ENCODE measurements around the gene BHMT2.

GRCh38 chr5:79074641-79075040 lies 5.1 kb downstream of the BHMT2 start:
- TF ChIP-seq EED (IDR thresholded peaks at IDR 0.05; ENCODE audit: low read depth) (no peak), BMI1 (IDR thresholded peaks at IDR 0.05; ENCODE audit: borderline replicate concordance) (no peak), RFX5 (IDR thresholded peaks at IDR 0.05; ENCODE audit: low read depth, low read length) (no peak), FOS (IDR thresholded peaks at IDR 0.05; ENCODE audit: borderline replicate concordance, extremely low read depth, insufficient read length) (no peak), EGR1 (IDR thresholded peaks at IDR 0.05; ENCODE audit: borderline replicate concordance in 1 of 2, low read depth in 2 of 2, low read length in 2 of 2) (no peak), REST (IDR thresholded peaks at IDR 0.05; ENCODE audit: low read depth, low read length) (no peak), JUND (IDR thresholded peaks at IDR 0.05; ENCODE audit: low read depth, low read length) (no peak), ZBED1 (IDR thresholded peaks at IDR 0.05; ENCODE audit: borderline replicate concordance) (no peak), SIN3A (IDR thresholded peaks at IDR 0.05; ENCODE audit: low read depth, low read length) (no peak), CTCF (IDR thresholded peaks at IDR 0.05 in 2 of 3, conservative IDR thresholded peaks at IDR 0.05 in 1 of 3; ENCODE audit: control insufficient read depth in 2 of 3, extremely low read depth in 1 of 3, insufficient read depth in 1 of 3, low read depth in 3 of 3, low read length in 3 of 3) (no peak), EZH2 (IDR thresholded peaks at IDR 0.05; ENCODE audit: borderline replicate concordance, control insufficient read depth, low read depth, low read length) (no peak), PRDM15 (CRISPR knock-in tag; IDR thresholded peaks at IDR 0.05) (no peak), POLR2AphosphoS5 (IDR thresholded peaks at IDR 0.05; ENCODE audit: low read length) (no peak)

Data from GM12878 (cell line).